RWPE1 (cell line): ENCODE data around the gene SH3PXD2A.

Source experiments
- CTCF ChIA-PET: fragments of 350-600 bp; sonication (Branson Sonifier 250); formaldehyde crosslinking; extraction: SDS; loops from one replicate; lab custom pipeline; 2021; lab: Yijun Ruan, JAX
- POLR2A ChIA-PET: fragments of 400-600 bp; formaldehyde crosslinking; extraction: SDS; loops from one replicate; lab custom pipeline; 2020; ENCODE audit warnings: antibody characterized with exemption; ENCODE audit not compliant: low non-redundant PET; lab: Yijun Ruan, JAX
- DNase-seq: peaks from one replicate; pipeline ENCODE4 v3.0.0; 2012; ENCODE audit warnings: low spot score
- H3K27ac ChIP-seq: fragments of 450-650 bp; 2 replicates; pipeline ENCODE4 v1.5.1; 2017
- TF ChIP-seq, protein P1 (sequence below): fragments of 450-650 bp; conservative IDR thresholded peaks from 2 replicates; pipeline ENCODE4 v1.5.1; 2017; ENCODE audit warnings: low read depth, mild to moderate bottlenecking

Gene SH3PXD2A

DNA sequence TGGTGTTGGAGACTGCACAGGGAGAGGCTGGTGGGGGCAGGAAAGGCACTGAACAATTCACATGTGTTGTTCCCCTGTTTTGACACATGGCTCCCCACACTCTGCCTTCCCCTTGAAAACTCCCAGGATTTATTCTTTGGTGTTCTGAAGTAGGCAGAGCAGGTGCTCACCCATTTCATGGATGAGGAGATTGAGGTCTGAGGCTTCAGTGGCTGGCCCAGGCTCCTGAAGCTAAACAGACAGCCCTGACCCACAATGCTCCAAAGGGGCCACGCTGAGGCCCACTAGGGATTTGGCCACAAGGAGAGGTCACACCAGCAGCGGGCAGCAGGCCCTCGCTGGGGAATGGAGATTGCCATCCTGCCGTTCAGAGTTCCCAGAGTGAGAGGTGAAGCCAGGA, 157.6 kb downstream of the SH3PXD2A start:
- peak overlapping the region; percentile 84 for H3K27ac ChIP-seq
- POLR2A ChIA-PET = no interaction called here
- DNase-seq = no peak
- CTCF ChIA-PET = interaction anchor here (0.7 to 2.2 kb wide), 4 partner anchors 8 to 51 kb away, joined by 3 to 11 read pairs (median 4); no protein-coding TSS in a partner anchor
- TF ChIP-seq, protein P1, sequence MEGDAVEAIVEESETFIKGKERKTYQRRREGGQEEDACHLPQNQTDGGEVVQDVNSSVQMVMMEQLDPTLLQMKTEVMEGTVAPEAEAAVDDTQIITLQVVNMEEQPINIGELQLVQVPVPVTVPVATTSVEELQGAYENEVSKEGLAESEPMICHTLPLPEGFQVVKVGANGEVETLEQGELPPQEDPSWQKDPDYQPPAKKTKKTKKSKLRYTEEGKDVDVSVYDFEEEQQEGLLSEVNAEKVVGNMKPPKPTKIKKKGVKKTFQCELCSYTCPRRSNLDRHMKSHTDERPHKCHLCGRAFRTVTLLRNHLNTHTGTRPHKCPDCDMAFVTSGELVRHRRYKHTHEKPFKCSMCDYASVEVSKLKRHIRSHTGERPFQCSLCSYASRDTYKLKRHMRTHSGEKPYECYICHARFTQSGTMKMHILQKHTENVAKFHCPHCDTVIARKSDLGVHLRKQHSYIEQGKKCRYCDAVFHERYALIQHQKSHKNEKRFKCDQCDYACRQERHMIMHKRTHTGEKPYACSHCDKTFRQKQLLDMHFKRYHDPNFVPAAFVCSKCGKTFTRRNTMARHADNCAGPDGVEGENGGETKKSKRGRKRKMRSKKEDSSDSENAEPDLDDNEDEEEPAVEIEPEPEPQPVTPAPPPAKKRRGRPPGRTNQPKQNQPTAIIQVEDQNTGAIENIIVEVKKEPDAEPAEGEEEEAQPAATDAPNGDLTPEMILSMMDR = no peak

DNA sequence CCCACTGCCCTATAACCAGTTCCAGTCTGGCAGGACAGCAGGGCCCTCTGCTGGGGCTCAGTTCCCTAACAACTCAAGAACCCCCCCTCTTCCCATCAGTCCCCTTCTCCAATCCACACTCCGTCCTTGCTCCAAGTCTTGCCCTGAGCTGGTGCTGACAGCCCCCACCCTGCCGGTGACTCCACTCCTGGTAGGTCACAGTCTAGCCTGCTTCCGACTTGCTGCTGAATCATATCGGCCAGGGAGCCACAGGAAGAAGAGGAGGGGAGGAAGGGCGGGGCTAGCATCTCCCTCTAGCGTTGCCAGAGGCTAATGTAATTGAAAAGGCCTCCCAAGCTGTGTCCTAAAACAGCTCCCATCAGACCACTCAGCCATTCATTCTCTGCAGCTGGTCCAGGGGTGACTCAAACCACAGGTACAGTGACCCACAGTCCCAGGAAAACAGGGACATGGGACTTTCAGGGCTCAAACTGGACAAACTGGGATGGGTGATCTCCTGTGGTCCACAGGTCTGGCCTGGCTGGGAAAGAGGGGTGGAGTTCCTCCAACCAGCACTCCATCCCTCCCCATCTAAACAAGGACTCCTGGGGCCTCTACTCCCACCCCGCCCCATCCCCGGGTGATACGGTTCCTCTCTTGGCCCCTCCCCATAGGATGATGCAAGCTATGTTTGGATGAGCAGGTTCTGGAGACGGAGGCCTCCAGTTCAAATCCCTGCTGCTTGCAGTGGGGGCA, 158.8 kb downstream of the SH3PXD2A start:
- POLR2A ChIA-PET = no interaction called here
- TF ChIP-seq, protein P1 = no peak; the same call in 1 of the 2 replicates
- peak; percentile 98 for DNase-seq
- CTCF ChIA-PET = interaction anchor here (0.5 to 1.9 kb wide), 7 partner anchors 9 to 301 kb away, joined by 3 to 13 read pairs (median 3); partner anchors contain the start of gene SH3PXD2A
- peak overlapping the region; percentile 84 for H3K27ac ChIP-seq

DNA sequence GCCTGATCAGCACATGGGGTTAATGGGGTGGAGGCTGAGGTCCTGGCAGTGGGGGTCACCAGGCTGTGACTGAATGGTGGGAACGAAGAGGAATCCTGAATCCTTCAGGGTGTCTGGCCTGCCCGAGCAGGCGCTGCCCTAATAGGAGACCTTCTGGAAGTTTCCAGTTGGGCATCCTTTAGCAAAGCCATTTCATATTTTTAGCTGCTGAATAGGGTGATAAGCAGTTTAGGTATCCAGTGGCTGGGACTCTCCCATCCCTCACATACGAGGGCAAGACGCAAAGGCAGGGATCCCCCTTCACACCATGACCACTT, 159.3 kb downstream of the SH3PXD2A start:
- TF ChIP-seq, protein P1 = no peak
- POLR2A ChIA-PET = no interaction called here
- CTCF ChIA-PET = interaction anchor here (0.6 to 1.9 kb wide), 4 partner anchors 10 to 92 kb away, joined by 3 to 13 read pairs (median 4); no protein-coding TSS in a partner anchor
- H3K27ac ChIP-seq = peak overlapping the region; percentile 84
- DNase-seq = no peak

DNA sequence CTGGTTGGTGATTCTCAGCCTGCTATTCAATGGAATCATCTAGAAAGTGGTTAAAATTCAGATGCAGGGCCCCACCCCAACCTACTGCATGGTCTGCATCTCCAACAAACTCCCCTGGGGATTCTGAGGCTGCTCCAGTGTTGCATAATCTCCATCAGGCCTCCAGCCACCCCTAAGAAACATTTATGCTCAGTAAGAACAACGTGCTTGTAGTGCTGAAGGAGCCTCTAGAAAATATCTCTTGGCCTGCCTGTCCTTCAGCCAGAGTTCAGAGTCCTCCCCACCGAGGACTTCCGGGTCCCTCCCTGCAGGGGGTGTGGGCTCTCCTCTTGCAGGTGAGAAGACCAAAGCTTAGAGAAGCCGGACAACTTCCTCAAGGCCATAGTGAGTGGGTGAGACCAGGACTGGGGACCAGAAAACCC, 159.8 kb downstream of the SH3PXD2A start:
- H3K27ac ChIP-seq = peak overlapping the region; percentile 84
- TF ChIP-seq, protein P1 = no peak
- DNase-seq = no peak
- ChIA-PET POLR2A (no interaction called here), CTCF (interaction anchor here (0.6 to 1.9 kb wide), 2 partner anchors 9 to 86 kb away, joined by 3 to 13 read pairs; no protein-coding TSS in a partner anchor)

DNA sequence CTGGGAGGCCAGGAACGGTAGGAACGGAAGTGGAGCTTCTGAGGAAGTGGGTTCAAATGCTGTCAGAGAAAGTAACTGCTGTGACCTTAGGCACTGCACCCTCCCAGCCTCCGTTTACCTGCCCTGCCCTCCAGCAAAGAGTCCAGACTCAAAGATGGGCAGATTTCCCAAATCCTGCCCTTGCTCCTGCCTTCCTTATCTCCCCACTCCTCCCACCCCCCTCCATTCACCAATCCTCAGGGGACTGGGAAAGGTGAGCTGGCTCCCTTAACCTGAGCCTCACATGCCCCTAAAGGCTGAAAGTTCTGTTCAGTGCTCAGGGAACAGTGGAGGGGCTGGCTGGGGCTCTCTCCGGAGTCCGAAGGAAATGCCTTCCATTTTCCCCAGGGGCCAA, 161.6 kb downstream of the SH3PXD2A start:
- peak overlapping the region; percentile 84 for H3K27ac ChIP-seq
- CTCF ChIA-PET = no interaction called here
- DNase-seq = no peak
- TF ChIP-seq, protein P1 = no peak
- POLR2A ChIA-PET = interaction anchor here (0.6 to 0.7 kb wide), 2 partner anchors 92 to 112 kb away, joined by 3 to 4 read pairs; no protein-coding TSS in a partner anchor

DNA sequence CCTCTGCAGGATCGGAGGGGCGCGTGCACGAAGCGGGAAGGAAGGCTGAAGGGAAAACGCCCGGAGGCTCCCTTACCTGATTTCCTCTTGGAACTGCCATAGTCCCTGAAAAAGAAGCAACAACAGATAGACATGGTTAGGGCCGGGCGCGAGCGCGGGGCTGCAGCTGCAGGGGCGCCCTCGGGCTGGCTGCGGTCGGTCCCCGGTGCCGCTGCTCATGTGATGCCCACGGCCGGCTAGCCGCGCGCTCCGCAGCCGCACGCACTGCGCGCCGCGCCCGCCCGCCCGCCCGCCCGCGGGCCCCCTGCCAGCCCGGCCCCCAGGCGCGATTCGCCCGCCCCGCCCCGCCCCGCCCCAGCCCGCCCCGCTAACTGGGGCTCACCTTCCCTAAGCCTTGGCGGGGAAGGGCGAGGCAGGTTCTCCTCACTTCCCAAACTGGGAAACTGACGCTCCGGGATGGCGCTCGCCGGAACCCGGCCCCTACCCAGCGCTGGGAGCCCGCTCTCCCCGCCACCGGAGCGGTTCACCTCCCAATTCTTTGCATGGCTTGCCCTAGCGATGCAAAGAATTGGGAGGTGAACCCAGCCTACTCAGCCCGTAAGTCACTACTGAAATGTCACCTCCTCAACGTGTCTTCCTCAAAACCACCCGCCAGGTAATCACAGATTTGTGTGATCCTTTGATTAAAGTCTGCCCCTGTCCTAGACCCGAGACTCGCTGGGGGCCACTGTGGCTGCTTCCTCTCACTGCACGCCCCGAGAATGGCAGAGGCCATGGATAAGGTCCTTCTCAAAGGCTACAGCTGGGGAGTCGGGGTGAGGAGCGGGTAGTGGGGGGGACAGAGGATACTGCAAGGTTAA, 162.2 kb downstream of the SH3PXD2A start:
- DNase-seq = no peak
- ChIA-PET POLR2A (interaction anchor here (0.6 to 0.7 kb wide), 2 partner anchors 93 to 112 kb away, joined by 3 to 4 read pairs; no protein-coding TSS in a partner anchor), CTCF (no interaction called here)
- TF ChIP-seq, protein P1 = no peak
- H3K27ac ChIP-seq = peak overlapping the region; percentile 84
